Ishikawa (cell line): Measurements from ENCODE around the gene OTUD6A.
A peak's percentile ranks its signal among the peaks of the same experiment; 100 is the strongest.

Experiments
- CEBPB ChIP-seq: IDR thresholded peaks from 2 replicates; pipeline ENCODE4 v1.6.1; 2012
- CREB1 ChIP-seq: IDR thresholded peaks from 2 replicates; pipeline ENCODE4 v1.6.1; 2012; ENCODE audit warnings: low read depth
- EGR1 ChIP-seq: IDR thresholded peaks from 2 replicates; pipeline ENCODE4 v1.6.1; 2012
- EP300 ChIP-seq: IDR thresholded peaks from 2 replicates; pipeline ENCODE4 v1.6.1; 2012; ENCODE audit warnings: borderline replicate concordance
- FOXM1 ChIP-seq: IDR thresholded peaks from 2 replicates; pipeline ENCODE4 v1.6.1; 2012; ENCODE audit warnings: low read depth, borderline replicate concordance
- MAX ChIP-seq: IDR thresholded peaks from 2 replicates; pipeline ENCODE4 v1.6.1; 2012
- NFIC ChIP-seq: IDR thresholded peaks from 2 replicates; pipeline ENCODE4 v1.6.1; 2012
- RAD21 ChIP-seq: IDR thresholded peaks from 2 replicates; pipeline ENCODE4 v1.6.1; 2012; ENCODE audit warnings: low read depth
- REST ChIP-seq: IDR thresholded peaks from 2 replicates; pipeline ENCODE4 v1.6.1; 2012; ENCODE audit warnings: low read depth, mild to moderate bottlenecking
- TAF1 ChIP-seq: IDR thresholded peaks from 2 replicates; pipeline ENCODE4 v1.6.1; 2012; ENCODE audit warnings: low read depth, mild to moderate bottlenecking
- TCF12 ChIP-seq: IDR thresholded peaks from 2 replicates; pipeline ENCODE4 v1.6.1; 2012; ENCODE audit warnings: low read depth
- TEAD4 ChIP-seq: IDR thresholded peaks from 2 replicates; pipeline ENCODE4 v1.6.1; 2012
- USF1 ChIP-seq: IDR thresholded peaks from 2 replicates; pipeline ENCODE4 v1.6.1; 2012
- YY1 ChIP-seq: IDR thresholded peaks from 2 replicates; pipeline ENCODE4 v1.6.1; 2012; ENCODE audit warnings: low read depth
- ZBTB7A ChIP-seq: IDR thresholded peaks from 2 replicates; pipeline ENCODE4 v1.6.1; 2012; ENCODE audit warnings: low read depth

OTUD6A gene

GRCh38 chrX:70022616-70023015 lies 39.6 kb upstream of the OTUD6A start:
- TF ChIP-seq EP300 (no peak), CEBPB (no peak), ZBTB7A (no peak), CREB1 (no peak), YY1 (no peak), MAX (no peak), REST (no peak), TAF1 (no peak), EGR1 (no peak), USF1 (no peak), RAD21 (no peak), TEAD4 (no peak), FOXM1 (no peak), TCF12 (no peak), NFIC (no peak)

- TF ChIP-seq CEBPB = no peak
- TF ChIP-seq ZBTB7A = no peak
These were observed 36.8 kb upstream of the OTUD6A start for GRCh38 chrX:70025464-70025863.

- TF ChIP-seq EGR1 (no peak), EP300 (no peak), RAD21 (no peak), MAX (no peak), NFIC (no peak), TAF1 (no peak), CREB1 (no peak), USF1 (no peak), REST (no peak), YY1 (no peak), TCF12 (no peak), ZBTB7A (no peak), FOXM1 (no peak), TEAD4 (no peak), CEBPB (no peak)
These were observed 36.0 kb upstream of the OTUD6A start for GRCh38 chrX:70026112-70026850.

- TF ChIP-seq CEBPB (no peak), ZBTB7A (no peak)
These were observed 35.4 kb upstream of the OTUD6A start for GRCh38 chrX:70026851-70027200.

GRCh38 chrX:70029863-70030262 lies 32.4 kb upstream of the OTUD6A start:
- TF ChIP-seq RAD21 = no peak
- TF ChIP-seq FOXM1 = no peak

GRCh38 chrX:70030301-70030767 lies 31.9 kb upstream of the OTUD6A start:
- TF ChIP-seq YY1 (no peak), RAD21 (peak; percentile 63), CREB1 (no peak), EP300 (no peak), TAF1 (no peak)

- no peak for TF ChIP-seq CEBPB
- TF ChIP-seq EGR1 = no peak
- no peak for TF ChIP-seq REST
- TF ChIP-seq FOXM1 = no peak
- no peak for TF ChIP-seq MAX
These were observed 29.5 kb upstream of the OTUD6A start for GRCh38 chrX:70032792-70033191.
